TTC549 (cell line): ENCODE data around the gene LINGO1.

Experiments used
- FAIRE-seq: peaks from 2 replicates; lab custom pipeline; 2012; peaks lifted over from hg19 to GRCh38; lab: Jason Lieb, UNC

LINGO1 gene

DNA sequence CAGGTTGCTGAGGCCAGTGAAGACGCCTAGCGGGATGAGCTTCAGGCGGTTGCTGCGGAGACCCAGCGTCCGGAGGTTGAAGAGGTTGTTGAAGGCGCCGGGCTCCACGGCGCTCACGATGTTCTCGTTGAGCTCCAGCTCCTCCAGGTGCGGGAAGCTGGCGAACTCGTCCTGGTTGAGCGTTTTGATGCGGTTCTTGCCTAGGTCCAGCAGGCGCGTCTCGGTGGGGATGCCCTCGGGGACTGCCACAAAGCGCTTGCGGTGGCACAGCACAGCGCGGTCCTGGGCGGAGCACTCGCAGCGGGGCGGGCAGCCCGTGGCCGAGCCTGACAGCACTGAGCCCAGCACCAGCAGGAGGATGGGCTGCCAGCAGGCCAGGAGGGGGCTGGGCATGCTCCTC lies 17.2 kb downstream of the LINGO1 start:
- FAIRE-seq, result no peak

DNA sequence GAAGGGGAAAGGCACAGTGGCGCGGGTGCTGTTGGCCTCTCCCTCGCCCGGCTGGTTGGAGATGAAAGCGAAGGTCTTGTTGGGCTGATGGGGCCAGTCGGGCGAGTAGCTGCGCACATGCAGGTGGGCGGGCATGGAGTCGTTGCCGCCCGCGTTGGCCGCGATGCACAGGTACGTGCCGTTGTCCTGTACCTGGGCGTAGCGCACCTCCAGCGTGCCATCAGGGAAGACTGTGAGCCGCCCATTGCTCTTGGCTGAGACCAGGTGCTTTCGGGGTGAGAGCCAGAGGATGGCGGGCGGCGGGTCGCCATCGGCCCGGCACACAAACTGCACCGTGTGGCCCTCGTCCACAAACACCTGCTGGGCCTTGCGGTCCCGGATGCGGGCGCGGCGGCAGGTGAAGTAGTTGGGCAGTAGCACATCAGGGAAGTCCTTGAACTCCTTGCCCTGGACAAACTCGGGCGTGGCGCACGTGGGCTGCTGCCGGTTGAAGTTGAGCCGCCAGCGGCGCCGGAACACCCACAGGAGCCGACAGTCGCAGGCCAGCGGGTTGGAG lies 18.4 kb downstream of the LINGO1 start:
- FAIRE-seq, result no peak

DNA sequence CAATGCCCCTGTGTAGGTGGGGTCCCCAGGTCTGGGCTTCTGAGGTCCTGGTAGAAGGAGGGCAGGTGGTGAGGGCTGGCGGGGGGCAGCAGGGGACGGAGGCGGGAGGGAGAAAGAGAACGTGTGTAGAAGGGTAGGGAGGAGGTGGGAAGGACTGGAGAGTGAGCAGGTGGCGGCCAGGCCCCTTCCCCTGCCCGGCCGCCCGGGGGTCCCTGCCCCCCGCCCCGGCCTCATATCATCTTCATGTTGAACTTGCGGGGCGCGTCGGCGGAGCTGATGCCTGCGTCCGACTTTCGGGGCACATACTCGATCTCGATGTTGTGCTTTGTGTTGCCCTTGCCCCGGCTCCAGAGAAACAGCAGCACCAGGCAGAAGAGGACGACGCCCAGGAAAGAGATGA lies 18.9 kb downstream of the LINGO1 start:
- FAIRE-seq, result no peak

DNA sequence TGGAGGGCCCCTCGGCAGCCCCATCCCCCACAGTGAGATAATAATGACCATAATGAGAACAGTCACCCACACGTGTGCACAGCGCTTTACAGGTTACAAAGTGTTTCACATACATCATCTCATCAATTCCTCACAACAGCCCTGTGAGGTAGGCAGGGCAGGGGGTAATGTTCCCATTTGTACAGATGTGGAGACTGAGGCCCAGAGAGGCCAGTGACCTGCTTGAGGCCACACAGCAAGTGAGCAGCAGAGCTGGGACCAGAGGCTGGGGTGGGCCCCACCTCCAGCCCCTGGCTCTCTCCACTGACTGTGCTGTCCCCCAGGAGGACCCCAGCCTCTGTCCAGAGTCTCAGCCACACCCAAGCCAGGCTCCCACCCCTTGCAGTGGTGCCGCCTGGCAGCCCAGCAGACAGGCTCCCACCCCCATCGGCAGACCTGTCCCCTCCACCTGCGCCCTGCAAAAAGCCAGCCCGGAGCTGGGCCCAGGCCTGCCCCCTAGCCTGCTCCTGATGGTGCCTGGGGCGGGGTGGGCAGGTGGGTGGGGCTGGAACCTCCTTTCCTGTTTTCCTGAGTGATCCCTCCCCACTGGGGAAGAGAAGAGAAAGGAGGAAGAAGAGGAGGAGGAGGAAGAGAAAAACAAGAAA lies 19.6 kb downstream of the LINGO1 start:
- FAIRE-seq, result no peak

DNA sequence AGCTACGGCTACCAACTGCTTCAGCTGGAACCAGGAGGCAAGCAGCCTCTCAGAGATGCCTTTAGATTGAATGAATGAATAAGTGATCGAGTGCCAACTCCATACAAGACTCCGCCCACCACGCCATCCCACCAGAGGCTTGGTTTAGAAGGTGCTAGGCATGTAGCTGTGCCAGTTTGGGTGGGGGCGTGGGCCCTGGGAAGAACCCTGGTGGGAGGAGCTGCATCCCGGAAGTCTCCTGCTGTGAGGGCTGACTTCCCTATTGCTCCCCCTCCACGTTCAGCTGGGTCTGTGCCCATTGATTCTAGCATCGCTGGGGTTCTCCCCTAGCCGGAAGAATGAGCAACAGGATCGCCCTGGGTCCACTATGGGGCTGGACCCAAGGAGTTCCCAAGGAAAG lies 20.9 kb downstream of the LINGO1 start:
- no peak for FAIRE-seq

DNA sequence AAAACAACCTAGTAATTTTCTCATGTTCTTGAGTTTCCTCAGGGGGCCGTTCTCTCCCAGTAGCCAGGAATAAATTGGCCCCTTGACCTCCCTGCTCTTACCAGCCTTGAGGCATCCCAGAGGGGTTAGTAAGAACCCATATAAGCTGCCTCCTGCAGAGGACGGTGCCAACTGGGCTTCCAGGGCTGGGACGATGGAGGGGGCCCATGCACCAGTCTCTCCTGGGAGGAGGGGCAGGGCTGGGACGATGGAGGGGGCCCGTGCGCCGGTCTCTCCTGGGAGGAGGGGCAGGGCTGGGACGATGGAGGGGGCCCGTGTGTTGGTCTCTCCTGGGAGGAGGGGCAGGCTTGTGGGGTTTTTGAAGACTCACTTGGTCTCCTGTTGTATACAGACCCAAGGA lies 22.0 kb downstream of the LINGO1 start:
- FAIRE-seq, result no peak

DNA sequence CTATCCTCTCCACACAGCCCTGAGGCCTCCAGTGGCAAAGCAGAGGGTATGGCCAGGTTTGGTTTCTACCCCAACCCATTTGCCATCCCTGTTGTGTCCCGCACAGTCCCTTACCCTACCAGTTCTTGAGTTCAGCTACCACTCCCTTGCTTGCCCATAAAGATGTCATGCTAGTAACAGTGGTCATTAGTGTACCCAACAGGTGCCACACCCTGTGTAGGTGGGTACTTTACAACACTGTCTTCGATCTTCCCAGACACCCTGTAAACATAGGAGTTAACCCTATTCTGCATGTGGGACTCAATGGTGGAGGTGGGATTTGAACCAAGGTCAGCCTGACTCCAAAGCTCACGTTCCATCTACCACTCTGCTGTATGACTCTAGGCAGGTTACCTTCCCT lies 23.2 kb downstream of the LINGO1 start:
- FAIRE-seq, result no peak

DNA sequence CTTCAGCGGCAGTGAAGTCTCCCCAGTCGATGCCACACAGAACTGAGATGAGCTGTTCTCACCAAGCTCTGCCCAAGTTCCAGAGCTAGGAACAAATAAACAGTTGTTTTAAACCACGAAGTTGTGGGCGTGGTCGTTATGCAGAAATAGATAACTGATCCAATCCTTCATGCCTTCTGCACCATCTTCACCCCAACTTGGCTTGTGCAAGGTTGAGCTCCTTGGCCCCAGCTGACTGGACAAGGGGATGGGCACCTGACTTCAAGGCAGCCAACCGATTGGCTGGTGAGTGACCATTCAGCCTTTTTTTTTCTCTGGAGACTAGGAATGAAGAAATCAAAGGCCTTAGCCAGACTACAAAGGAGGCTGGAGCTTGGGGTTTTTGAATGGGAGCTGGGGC lies 23.9 kb downstream of the LINGO1 start:
- FAIRE-seq, result no peak

DNA sequence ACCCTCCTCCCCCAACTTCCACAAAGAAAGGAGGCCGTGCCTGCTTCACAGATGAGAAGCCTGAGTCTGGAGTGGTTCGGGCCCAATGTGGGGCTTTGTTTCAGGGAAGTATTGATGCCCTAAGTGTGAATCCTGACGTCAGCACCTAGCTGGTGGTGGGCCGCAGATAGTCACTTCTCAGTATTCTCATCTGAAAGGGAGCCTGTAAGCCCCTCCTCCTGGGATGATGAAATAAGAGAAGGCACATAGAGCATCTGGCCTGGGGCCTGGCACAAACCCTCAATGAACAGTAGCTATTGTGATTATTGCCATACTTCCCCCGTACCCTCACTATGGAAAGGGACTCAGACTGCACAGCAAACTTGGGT lies 24.8 kb downstream of the LINGO1 start:
- no peak for FAIRE-seq

DNA sequence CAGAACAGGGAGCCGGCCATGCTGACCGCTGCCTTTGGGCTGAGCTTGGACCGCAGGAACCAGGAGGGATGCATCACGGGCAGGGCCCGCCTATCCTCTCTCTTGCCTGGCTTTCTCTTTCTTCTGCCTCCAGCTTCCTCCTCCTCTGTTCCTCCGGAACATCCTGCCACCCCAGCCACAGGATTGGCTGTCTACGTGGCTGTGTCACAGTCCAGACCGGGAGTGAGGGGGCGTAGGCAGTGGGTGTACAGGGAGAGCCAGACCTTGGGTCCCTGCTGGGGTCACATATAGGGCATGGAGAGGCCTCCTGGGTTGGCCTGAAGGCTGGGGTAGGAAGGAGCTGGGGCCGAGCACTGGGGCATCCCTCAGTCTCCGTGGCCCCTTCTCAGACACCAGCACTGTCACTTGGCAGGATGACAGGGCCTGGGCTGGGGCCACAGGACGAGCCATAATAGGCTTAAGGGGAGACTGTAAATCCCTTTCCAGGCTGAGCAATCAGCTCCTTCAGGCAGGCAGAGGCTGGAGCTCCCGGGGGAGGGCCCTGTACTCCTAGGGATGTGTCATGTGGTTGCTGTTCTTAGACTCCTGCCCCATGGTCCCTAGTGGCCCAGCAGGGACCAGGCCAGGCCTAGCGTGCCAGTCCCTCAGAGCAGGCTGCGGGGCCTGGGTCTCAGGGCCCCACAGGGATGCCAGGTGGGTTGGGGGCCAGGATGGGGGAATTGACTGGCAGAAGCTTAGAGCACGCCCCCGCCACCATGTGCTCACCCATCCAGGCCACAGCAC lies 25.4 kb downstream of the LINGO1 start:
- no peak for FAIRE-seq

DNA sequence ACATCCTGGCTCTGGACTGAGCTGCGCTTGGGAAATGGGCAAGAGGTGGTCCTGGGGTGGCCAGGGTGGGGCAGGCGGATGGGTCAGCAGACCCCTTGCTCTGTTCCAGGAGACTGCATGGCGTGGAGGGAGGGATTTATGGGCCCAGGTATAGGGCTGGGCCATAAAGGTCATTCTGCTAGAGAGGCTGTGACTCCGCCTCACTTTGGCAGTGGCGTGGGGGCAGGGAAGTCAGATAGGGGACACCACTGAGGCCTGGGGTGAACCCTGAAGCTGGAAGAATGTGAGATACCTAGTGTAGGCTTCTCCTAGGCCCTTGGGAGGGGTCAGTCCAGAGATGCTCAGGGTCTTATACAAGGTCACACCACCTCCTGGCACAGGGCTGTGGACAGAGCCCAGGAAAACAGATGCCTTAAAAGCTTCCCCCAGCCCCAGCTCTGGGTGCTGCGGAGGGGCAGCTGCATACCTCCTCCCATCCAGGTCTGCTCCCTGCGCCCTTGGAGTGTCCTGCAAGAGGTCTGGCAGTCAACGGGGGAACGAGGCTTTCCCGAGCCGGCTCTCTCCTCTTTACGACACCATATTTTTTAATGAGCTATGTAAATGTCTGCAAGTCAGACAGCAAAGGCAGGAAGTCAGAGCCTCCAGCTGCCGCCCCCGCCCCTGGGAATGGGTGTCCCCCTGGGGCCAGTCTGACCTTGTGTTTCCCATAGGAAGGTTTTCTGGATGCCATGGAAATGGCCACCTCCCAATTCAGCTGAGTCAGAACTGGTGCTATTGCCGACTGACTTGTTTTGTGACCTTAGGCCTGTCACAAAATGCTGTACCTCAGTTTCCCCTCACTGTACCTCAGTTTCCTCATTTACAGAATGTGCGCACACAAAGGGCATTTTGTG lies 26.3 kb downstream of the LINGO1 start:
- FAIRE-seq, result no peak

DNA sequence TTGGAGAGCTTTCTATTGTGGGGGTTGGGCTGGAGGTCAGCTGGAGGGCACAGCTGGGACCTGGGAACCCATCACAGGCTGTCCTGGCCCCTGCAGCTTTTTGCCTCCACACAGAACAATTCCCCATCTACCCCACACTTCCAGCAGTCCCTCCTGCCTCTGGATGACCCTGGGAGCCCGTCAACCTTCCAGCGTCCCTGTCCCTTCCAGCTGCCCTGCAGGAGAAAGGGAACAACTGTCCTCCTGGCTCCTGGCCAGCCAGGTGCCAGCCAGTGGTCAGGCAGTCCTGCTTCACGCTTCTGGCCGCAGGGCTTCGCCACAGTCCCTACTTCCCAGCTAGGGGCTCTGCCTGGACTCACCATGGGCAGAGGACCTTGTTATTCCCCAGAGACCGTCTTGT lies 27.2 kb downstream of the LINGO1 start:
- FAIRE-seq, result no peak

DNA sequence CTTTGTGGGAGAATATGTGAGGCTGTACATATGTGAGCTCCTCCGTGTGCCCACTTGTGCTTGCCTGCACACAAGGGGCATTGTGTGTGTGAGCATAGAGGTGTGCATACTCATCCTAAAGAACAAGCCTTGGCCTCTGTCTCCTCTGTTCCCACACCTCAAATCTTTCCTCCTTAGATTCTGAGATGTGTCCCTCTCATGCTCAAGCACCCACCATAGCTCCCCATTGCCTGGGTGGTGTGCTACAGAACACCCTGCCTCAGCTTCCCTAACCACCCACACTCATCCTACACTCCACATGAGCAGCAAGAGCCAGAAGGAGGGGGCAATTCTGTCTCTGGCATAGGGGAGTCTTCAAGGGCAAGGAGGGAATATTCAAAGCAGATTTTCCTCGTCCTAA lies 27.7 kb downstream of the LINGO1 start:
- FAIRE-seq, result no peak

DNA sequence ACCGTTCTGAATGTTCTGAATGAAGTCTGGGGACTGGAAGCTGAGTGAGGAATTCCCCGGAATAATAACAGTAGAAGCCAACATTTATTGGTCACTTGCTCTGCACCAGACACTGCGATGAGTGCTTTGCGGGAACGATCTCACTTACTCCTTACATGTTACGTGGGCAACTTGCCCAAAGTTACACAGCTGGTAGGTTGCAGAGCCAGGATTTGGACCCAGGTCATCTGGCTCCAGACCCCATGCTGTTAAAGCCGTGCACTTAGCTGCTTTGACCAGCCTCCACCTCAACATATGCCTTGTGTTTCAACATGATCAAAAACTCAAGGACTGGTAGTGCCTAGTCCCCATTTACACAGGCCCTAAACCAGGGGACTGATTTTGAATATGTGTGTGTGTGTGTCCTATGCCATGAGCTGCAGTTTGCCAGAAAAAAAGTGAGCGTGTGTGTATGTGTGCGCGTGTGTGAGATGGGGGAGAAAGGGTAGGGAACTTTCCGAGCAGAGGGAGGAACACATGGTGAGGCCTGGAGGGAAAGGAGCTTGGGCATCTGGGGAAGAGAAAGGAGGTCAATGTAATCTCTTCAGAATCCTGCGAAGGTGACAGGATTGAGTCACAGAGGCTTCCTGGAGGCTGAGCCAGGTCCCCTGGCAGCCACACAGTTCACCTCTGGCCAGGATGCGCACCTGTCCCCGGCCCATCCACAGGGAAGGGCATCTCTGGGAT lies 28.9 kb downstream of the LINGO1 start:
- no peak for FAIRE-seq

DNA sequence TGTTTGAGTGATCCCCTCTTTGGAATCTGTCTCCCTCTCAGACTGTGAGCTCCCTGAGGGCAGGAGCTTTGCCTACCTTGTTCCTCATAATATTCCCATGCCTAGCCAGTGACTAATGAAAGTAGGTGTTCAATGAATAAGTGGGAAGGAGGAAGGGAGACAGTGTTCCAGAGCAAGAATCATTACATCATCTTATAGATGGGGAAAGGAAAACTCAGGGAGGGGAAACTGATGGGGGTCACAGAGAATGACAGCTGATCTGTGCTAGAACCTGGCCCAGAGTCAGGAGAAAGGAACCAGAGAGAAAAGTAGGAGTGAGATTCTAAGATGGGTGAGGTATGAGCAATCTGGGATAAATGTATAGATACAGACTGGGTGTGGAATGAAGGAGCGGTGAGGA lies 29.9 kb downstream of the LINGO1 start:
- no peak for FAIRE-seq

DNA sequence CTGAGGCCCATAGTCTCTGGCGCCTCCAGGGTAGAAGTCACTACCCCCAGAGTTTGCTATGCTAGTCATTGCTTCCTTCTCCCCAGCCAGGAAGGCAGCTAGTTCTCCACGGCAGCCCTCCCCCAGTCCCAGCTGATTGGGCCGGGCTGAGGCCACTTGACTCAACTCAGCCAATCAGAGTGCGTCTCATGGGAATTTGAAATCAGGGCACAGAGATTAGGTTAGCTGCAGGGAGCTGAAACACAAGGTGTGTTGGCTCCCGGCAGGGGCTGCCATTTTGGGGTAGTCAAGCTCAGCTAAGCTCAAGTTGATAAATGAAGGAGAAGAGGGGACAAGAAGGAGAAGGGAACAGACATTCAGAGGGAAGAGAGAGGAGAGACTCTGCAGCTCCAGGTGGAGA lies 32.8 kb downstream of the LINGO1 start:
- FAIRE-seq, result no peak

DNA sequence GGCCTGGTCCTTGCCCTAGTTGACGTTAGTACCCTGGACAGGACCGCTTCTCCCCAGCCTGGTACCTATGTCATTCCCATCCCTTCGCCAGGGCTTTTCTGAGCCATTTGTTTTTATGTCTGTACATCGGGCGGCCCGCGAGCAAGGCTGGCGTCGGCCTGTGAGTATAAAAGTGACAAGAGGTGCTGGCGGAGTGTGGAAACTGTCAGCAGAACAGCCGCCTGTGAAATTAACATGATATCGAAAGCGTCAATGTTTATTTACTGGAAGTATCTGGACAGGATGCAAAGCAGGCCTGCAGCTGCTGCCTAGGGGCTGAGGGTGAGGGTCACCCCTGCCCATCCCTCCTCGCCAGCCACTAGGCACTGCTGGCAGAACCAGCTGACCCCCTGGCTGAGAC lies 33.4 kb downstream of the LINGO1 start:
- FAIRE-seq, result no peak

DNA sequence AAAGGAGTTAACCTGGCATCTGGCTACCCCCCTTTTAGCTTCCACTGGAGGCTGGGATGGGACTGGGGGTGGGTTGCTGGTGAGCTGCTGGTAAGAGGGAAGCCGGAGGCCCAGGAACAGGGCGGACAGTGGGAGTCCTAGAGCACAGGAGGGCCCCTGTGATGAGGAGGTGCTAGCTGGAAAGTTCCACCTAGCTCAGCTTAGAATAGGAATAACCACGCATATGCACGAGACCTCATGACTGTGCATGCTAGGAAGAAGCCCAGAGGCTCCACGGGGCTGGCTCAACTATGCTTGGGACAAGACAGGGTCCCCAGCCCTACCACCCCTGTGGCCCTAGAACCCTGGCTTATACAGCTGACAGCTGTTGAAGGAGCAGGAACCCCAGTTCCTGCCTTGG lies 34.1 kb downstream of the LINGO1 start:
- FAIRE-seq, result no peak

DNA sequence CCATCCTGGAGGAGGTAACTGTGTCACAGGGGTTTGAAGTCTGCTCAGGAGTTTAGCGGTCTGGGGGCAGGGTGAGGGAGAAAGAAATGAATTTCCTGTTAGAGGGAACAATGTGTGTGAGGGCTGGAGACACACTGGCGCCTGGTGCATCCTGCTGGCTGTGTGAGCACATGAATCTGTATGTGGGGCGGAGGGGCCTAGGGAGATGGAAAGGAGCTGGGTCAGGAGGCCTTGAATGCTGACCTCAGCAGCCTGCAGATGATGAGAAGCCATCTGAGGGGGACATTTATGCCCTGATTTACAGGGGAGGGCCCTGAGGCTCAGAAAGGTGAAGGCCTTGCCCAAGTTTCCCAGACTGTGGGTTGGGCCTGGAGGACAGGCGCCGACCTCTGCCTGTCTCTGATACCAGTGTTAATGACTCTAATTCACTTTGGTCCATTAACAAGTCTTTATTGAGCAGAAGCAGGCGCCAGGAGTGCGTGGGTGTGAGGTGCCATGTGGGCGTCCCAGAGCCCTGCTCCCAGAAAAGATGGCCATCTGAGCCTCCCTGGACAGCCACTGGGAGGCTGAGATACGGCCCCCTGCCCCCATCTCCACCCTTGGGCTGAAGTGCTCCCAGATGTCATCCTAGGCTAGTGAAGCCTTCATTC lies 34.8 kb downstream of the LINGO1 start:
- FAIRE-seq, result no peak

DNA sequence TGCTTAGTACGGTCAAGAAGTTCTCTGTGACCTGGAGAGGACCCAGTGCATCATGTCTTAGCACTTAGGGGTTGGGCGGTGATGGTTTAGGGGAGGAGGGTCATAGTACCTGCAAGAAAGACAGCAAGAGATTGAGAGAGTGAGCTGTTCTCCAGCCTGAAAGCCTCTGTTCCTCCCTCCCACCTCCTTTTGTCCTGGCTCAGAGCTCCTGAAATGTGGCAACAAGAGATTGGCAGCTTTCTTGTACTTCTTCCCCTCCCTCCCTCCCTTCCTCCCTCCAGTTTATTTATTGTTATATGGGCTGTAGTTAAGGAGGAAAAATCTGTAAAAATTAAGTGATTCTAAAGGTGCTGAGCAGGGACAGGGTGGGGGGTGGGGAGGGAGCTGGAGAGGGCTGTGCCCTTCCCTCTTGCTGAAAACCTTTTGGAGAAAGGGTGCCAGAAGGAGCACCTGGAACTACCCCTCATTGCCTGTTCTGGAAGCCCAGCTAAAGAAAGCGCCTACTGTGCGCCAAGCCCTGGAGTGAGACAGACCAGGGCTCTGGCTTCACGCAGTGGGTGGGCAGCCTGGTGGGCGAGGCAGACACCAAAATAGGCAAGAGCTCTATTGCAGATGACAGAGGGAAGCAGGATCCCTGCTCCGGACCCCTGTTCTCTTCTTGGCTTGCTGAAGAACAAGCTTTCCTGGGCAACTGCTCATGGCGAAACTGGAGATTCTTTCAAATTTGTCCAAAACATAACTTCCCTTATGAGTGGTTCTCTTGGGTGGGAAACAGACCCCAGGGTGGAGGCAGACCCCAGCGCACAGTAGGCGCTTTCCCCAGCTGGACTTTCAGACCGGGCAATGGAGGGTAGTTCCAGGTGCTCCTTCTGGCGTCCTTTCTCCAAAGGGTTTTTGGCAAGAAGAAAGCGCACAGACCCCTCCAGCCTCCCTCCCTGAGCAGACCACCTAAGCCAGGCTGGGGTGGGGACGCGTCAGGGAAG lies 35.6 kb downstream of the LINGO1 start:
- FAIRE-seq, result no peak

DNA sequence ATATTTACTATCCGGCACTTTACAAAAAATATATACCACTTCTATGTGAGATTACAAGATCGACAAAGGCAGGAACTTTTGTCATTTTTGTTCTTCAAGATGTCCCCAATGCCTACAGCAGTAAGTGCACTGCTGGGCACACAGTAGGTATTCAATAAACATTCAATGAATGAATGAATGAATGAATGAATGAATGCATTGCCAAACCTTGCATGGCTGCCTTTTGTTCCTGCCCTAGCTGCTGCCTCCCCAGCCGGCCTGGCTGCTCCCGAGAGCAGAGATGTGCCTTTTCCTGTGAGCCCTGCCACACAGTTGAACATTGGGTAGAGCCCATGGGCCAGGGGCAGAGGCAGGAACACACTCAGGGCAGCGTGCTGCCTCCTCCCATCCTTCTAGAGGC lies 37.5 kb downstream of the LINGO1 start:
- FAIRE-seq, result no peak
